Measurements from ENCODE around the gene KAT6B.

Gene KAT6B

DNA sequence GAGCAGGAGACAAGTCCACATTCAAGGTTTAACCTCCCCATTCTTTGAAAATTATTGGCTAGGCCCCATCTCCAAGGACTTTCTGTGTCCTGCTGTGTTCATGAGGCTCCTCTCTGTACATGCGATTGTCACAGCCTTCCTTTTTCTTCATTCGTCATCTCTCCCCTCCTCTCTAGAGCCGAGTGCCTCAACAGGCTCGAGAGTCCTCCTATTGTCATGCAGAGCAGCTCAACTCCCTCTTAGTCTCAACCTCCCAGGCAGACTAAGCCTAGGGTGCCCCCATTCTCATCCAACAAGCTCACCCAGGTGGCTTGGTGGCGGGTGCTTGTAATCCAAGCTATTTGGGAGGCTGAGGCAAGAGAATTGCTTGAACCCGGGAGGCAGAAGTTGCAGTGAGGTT is 249.9 kb downstream of the KAT6B start:
- in situ Hi-C loops (cut with HindIII; ENCODE audit: low sequenced_read_pairs): no loop called here

DNA sequence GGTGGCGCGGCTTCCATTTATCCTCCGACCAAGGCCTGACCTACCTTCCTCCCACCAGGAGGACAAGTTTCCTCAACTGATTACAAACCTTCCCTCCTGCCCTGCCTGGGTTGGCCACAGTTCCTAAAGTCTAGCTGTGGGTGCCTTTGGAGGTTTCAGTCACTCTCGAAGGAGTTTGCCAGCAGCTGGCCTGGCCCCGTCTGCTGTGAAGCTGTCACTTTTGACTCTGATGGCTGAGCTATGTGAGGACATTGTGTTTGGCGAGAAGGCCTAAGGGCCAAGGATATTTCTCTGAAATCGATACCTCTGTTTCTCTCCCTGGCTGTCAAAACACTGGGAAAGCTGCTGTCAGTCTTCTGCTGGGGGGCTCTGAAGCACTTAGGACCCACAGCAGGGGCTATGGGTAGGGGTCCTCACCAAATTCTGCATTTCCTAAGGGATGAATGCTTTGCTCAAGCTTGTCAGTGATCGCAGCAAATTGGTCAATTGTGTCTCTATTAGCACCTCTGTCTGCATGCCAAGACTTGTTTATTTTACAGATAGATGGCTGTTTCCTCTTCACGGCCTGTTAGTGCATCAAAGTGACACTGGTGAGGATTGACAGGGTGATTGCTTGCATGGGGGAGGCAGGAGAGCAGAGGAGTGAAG is 253.2 kb downstream of the KAT6B start:
- DNase-seq (ENCODE audit: low read depth): no peak
- TF ChIP-seq CTCF (IDR thresholded peaks at IDR 0.05; ENCODE audit: low read depth, low read length, missing control alignments): no peak
- no peak overlapping the region for H3K4me3 ChIP-seq (ENCODE audit: low read depth, low read length)
- in situ Hi-C loops (cut with HindIII; ENCODE audit: low sequenced_read_pairs): no loop called here

More for the DNA sequence above, 249.9 kb downstream of the KAT6B start:
- DNase-seq (ENCODE audit: low read depth): no peak
- H3K4me3 ChIP-seq (ENCODE audit: low read depth, low read length): no peak overlapping the region
- no peak for TF ChIP-seq CTCF (IDR thresholded peaks at IDR 0.05; ENCODE audit: low read depth, low read length, missing control alignments)

DNA sequence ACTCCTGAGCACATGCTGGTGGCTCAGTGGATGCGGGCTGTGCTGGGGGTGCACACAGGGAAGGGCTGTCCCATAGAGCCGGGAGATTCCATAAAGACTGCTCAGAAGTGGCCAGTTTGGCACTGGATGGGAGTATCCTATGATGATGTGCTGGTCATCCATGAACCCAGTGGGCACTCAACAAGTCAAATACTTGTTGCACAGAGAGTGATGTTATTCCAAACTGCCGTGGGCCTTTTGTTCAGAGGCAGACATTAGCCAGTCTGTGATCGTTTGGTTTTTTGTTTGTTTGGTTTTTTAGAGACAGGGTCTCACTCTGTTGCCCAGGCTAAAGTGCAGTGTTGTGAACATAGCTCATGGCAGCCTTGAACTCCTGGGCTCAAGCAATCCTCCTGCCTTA is 254.2 kb downstream of the KAT6B start:
- no peak overlapping the region for H3K4me3 ChIP-seq (ENCODE audit: low read depth, low read length)
- no peak for TF ChIP-seq CTCF (IDR thresholded peaks at IDR 0.05; ENCODE audit: low read depth, low read length, missing control alignments)
- no peak for DNase-seq (ENCODE audit: low read depth)
- in situ Hi-C loops (cut with HindIII; ENCODE audit: low sequenced_read_pairs): no loop called here

DNA sequence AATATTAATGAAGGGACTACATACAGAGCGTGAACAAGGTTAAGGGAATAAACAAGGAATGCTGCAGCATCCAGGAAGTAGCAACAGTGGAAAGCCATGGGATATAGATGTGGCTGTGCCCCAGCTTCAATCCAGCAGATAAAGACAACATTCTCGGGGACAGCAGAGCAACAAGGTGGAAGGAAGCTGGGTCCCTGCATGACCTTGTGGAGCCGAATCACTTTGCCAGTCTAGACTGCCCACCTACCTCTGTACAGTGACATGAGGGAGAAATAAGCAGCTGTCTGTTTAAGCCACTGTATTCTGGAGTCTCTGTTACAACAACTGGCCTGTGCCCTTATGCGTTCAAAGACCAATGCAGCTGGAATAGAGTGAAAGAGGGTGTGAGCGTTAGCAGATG is 255.0 kb downstream of the KAT6B start:
- TF ChIP-seq CTCF (IDR thresholded peaks at IDR 0.05; ENCODE audit: low read depth, low read length, missing control alignments): no peak
- in situ Hi-C loops (cut with HindIII; ENCODE audit: low sequenced_read_pairs): no loop called here
- no peak overlapping the region for H3K4me3 ChIP-seq (ENCODE audit: low read depth, low read length)
- DNase-seq (ENCODE audit: low read depth): no peak

Data from astrocyte of the cerebellum (primary cell).